ENCODE measurements around the gene LINGO1.

GRCh38 chr15:77617476-77618230, 15.1 kb downstream of the LINGO1 start:
- TF ChIP-seq CTCF (IDR thresholded peaks at IDR 0.05): peak in 6 of 7 experiments; percentile 13 to 27 (median 19)
- TF ChIP-seq POLR2A (IDR thresholded peaks at IDR 0.05): no peak
